H9 (cell line): ENCODE measurements around the gene CYP2U1. TPM values are rescaled to one million over a fixed set of nuclear protein-coding genes. Genes with fewer than 3 reads are reported as not detected.

ENCODE experiments used
- DNase-seq: peaks from one replicate; pipeline ENCODE4 v3.0.0-alpha.2; 2017
- H2AFZ ChIP-seq: one replicate; pipeline ENCODE4 v1.6.1; 2013; ENCODE audit warnings: mild to moderate bottlenecking, low read length, control low read depth, moderate library complexity
- H2AK5ac ChIP-seq: 2 replicates; pipeline ENCODE4 v1.6.1; 2013; ENCODE audit warnings: low read length, control low read depth, mixed read lengths; ENCODE audit not compliant: insufficient read length
- H2BK120ac ChIP-seq: one replicate; pipeline ENCODE4 v1.6.1; 2013; ENCODE audit warnings: low read depth, mild to moderate bottlenecking, low read length, control low read depth, inconsistent platforms; ENCODE audit not compliant: poor library complexity, severe bottlenecking
- H2BK12ac ChIP-seq: 2 replicates; pipeline ENCODE4 v1.6.1; 2013; ENCODE audit warnings: low read length, control low read depth, mixed read lengths, low read depth; ENCODE audit not compliant: insufficient read length
- H2BK15ac ChIP-seq: 2 replicates; pipeline ENCODE4 v1.6.1; 2013; ENCODE audit warnings: low read depth, low read length, control low read depth
- H2BK20ac ChIP-seq: one replicate; pipeline ENCODE4 v1.6.1; 2013; ENCODE audit warnings: low read depth, mild to moderate bottlenecking, low read length, control low read depth, inconsistent platforms; ENCODE audit not compliant: poor library complexity, severe bottlenecking
- H2BK5ac ChIP-seq: 2 replicates; pipeline ENCODE4 v1.6.1; 2013; ENCODE audit warnings: low read length, control low read depth, mixed read lengths; ENCODE audit not compliant: insufficient read length
- H3K14ac ChIP-seq: 2 replicates; pipeline ENCODE4 v1.6.1; 2013; ENCODE audit warnings: low read length, control low read depth; ENCODE audit not compliant: insufficient read depth
- H3K18ac ChIP-seq: 2 replicates; pipeline ENCODE4 v1.6.1; 2013; ENCODE audit warnings: low read depth, mild to moderate bottlenecking, mixed read lengths, low read length, control low read depth; ENCODE audit not compliant: insufficient read length
- H3K23ac ChIP-seq: 2 replicates; pipeline ENCODE4 v1.6.1; 2013; ENCODE audit warnings: low read length, control low read depth, mixed read lengths, low read depth; ENCODE audit not compliant: insufficient read length
- H3K23me2 ChIP-seq: 2 replicates; pipeline ENCODE4 v1.6.1; 2013; ENCODE audit warnings: low read depth, mild to moderate bottlenecking, mixed read lengths, low read length, control low read depth; ENCODE audit not compliant: insufficient read length, poor library complexity, severe bottlenecking
- H3K27ac ChIP-seq: 2 replicates; pipeline ENCODE4 v1.5.1; 2013; ENCODE audit warnings: low read length, control low read depth, mixed read lengths, low read depth; ENCODE audit not compliant: insufficient read length
- H3K27me3 ChIP-seq: 2 replicates; pipeline ENCODE4 v1.6.1; 2013; ENCODE audit warnings: low read length, control low read depth, inconsistent platforms; ENCODE audit not compliant: insufficient read depth
- H3K4ac ChIP-seq: 2 replicates; pipeline ENCODE4 v1.6.1; 2013; ENCODE audit warnings: low read depth, mild to moderate bottlenecking, control low read depth, inconsistent platforms, low read length, moderate library complexity
- H3K4me1 ChIP-seq: 2 replicates; pipeline ENCODE4 v1.6.1; 2013; ENCODE audit warnings: low read length, control low read depth, inconsistent platforms; ENCODE audit not compliant: insufficient read depth
- H3K4me2 ChIP-seq: 2 replicates; pipeline ENCODE4 v1.6.1; 2013; ENCODE audit warnings: low read length, control low read depth, mixed read lengths; ENCODE audit not compliant: insufficient read length, insufficient read depth
- H3K56ac ChIP-seq: 2 replicates; pipeline ENCODE4 v1.6.1; 2013; ENCODE audit warnings: low read depth, mild to moderate bottlenecking, mixed read lengths, low read length, control low read depth; ENCODE audit not compliant: insufficient read length
- H3K79me1 ChIP-seq: 2 replicates; pipeline ENCODE4 v1.6.1; 2013; ENCODE audit warnings: low read depth, mild to moderate bottlenecking, moderate library complexity, low read length, control low read depth, inconsistent platforms; ENCODE audit not compliant: insufficient read depth, poor library complexity, severe bottlenecking
- H3K79me2 ChIP-seq: 2 replicates; pipeline ENCODE4 v1.6.1; 2013; ENCODE audit warnings: low read length, control low read depth, inconsistent platforms; ENCODE audit not compliant: insufficient read depth
- H3K9ac ChIP-seq: 2 replicates; pipeline ENCODE4 v1.6.1; 2013; ENCODE audit warnings: low read length, control low read depth, mixed read lengths; ENCODE audit not compliant: insufficient read length; ENCODE audit errors: extremely low read depth
- H3K9me3 ChIP-seq: one replicate; pipeline ENCODE4 v1.6.1; 2013; ENCODE audit warnings: low read depth, low read length, inconsistent platforms; ENCODE audit not compliant: control insufficient read depth
- H3T11ph ChIP-seq: one replicate; pipeline ENCODE4 v1.6.1; 2013; ENCODE audit warnings: mild to moderate bottlenecking, low read length, control low read depth, inconsistent platforms
- H4K20me1 ChIP-seq: one replicate; pipeline ENCODE4 v1.6.1; 2013; ENCODE audit not compliant: control insufficient read depth, insufficient read length, insufficient read depth
- H4K5ac ChIP-seq: 2 replicates; pipeline ENCODE4 v1.6.1; 2013; ENCODE audit warnings: low read depth, mild to moderate bottlenecking, mixed read lengths, low read length, control low read depth; ENCODE audit not compliant: insufficient read length
- H4K8ac ChIP-seq: replicated peaks from 2 replicates; pipeline ENCODE4 v1.6.1; 2013; ENCODE audit warnings: low read length, control low read depth, mixed read lengths, low read depth; ENCODE audit not compliant: insufficient read length
- H4K91ac ChIP-seq: 2 replicates; pipeline ENCODE4 v1.6.1; 2013; ENCODE audit warnings: low read depth, mild to moderate bottlenecking, moderate library complexity, mixed read lengths, low read length, control low read depth; ENCODE audit not compliant: insufficient read length
- H3K27ac Mint-ChIP-seq, 3 experiments: 2 replicates in 2 of 3; 3 replicates in 1 of 3; pipeline ENCODE4 v1.8.0; 2020 to 2021; ENCODE audit warnings: mixed read lengths in 3 of 3, mild to moderate bottlenecking in 1 of 3, moderate library complexity in 1 of 3
- H3K27me3 Mint-ChIP-seq: 2 replicates; pipeline ENCODE4 v1.8.0; 2021; ENCODE audit warnings: low read depth, mild to moderate bottlenecking, moderate library complexity, mixed read lengths
- H3K36me3 Mint-ChIP-seq, 3 experiments: 2 replicates in 2 of 3; 3 replicates in 1 of 3; pipeline ENCODE4 v1.8.0; 2020 to 2021; ENCODE audit warnings: low read depth in 3 of 3, mixed read lengths in 3 of 3; ENCODE audit not compliant: insufficient read depth in 1 of 3
- H3K4me1 Mint-ChIP-seq, 2 experiments: 2 replicates each; pipeline ENCODE4 v1.8.0; 2020; ENCODE audit warnings: mixed read lengths in 2 of 2
- H3K4me3 Mint-ChIP-seq, 2 experiments: 2 replicates in 1 of 2; 3 replicates in 1 of 2; pipeline ENCODE4 v1.8.0; 2020 to 2021; ENCODE audit warnings: mild to moderate bottlenecking in 2 of 2, mixed read lengths in 2 of 2, moderate library complexity in 1 of 2
- H3K9me3 Mint-ChIP-seq, 2 experiments: 2 replicates in 1 of 2; 3 replicates in 1 of 2; pipeline ENCODE4 v1.8.0; 2020; ENCODE audit warnings: mild to moderate bottlenecking in 2 of 2, mixed read lengths in 2 of 2, moderate library complexity in 1 of 2
- WGBS: extraction: QIAGEN DNeasy Blood & Tissue Kit; methylation state at CpG from one replicate; pipeline ENCODE4 v1.1.7; 2013; ENCODE audit warnings: missing lambda C conversion rate, low lambda C conversion rate, mixed read lengths; ENCODE audit not compliant: insufficient read length; ENCODE audit errors: extremely low coverage; 5-methylcytosine and 5-hydroxymethylcytosine counted together
- total RNA-seq: library from RNA; stranded (reverse); gene quantifications from 2 replicates; pipeline ENCODE4 v1.2.1, GENCODE V29; 2021
- TF ChIP-seq, protein P1 (sequence below): fragments of 200-600 bp; sonication (generic); conservative IDR thresholded peaks from 3 replicates; pipeline ENCODE4 v1.8.0; 2021; ENCODE audit warnings: antibody characterized with exemption, mild to moderate bottlenecking

CYP2U1 gene
- total RNA-seq, 1 experiment from 2014 or later = 9.6 TPM

DNA sequence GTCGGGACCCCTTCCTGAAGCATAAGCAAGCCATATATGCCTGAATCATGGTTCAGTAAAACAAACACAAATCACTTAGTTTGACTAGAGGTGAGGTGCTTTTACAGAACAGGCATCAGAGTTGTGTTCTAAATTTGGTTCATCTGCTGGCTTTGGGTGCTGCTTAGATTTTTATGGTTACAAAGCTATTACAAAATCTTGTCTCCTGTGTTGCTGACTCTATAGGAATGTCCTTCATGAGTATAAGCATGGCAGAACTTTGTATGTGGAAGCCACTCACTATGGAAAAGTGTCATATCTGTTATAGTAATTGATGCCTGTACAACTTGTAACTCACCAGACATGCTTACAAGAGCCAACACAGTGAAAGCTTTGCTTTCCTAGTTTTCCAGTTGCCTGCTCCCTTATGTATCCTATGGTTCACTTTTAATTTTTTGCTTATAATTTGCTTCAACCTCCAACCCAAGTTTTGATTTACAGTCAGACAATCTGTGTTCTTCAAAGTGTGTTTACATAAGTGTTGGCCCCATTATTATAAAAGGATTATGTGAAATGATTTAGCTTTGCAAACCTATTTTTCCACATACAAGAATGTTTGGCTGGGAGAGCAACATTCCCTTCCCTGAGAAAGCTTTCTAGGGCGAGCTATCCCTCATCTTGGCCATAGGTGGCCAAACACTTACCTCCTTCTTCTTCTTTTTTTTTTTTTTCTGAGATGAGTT lies 30.0 kb upstream of the CYP2U1 start:
- H3K4me1 ChIP-seq = no peaks in the 10 kb centered on the region
- H4K5ac ChIP-seq = no peak overlapping the region
- H2BK15ac ChIP-seq = no peak overlapping the region
- H3K9ac ChIP-seq = no peak overlapping the region
- H3K9me3 ChIP-seq = no peaks in the 10 kb centered on the region
- TF ChIP-seq, protein P1, sequence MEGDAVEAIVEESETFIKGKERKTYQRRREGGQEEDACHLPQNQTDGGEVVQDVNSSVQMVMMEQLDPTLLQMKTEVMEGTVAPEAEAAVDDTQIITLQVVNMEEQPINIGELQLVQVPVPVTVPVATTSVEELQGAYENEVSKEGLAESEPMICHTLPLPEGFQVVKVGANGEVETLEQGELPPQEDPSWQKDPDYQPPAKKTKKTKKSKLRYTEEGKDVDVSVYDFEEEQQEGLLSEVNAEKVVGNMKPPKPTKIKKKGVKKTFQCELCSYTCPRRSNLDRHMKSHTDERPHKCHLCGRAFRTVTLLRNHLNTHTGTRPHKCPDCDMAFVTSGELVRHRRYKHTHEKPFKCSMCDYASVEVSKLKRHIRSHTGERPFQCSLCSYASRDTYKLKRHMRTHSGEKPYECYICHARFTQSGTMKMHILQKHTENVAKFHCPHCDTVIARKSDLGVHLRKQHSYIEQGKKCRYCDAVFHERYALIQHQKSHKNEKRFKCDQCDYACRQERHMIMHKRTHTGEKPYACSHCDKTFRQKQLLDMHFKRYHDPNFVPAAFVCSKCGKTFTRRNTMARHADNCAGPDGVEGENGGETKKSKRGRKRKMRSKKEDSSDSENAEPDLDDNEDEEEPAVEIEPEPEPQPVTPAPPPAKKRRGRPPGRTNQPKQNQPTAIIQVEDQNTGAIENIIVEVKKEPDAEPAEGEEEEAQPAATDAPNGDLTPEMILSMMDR = no peak
- H4K91ac ChIP-seq = no peak overlapping the region
- Mint-ChIP-seq H3K36me3 (peaks cover 15 to 29% (median 28%) of the 10 kb centered on the region in 3 experiments), H3K4me3 (no peak overlapping the region), H3K27me3 (no peaks in the 10 kb centered on the region), H3K27ac (no peak overlapping the region), H3K9me3 (peaks cover 9 to 14% of the 10 kb centered on the region in 2 experiments), H3K4me1 (peaks cover 12 to 18% of the 10 kb centered on the region in 2 experiments)
- no peaks in the 10 kb centered on the region for H4K20me1 ChIP-seq
- no peak overlapping the region for H2BK12ac ChIP-seq
- H2AK5ac ChIP-seq = no peak overlapping the region
- H2BK120ac ChIP-seq = no peak overlapping the region
- H3K23me2 ChIP-seq = no peaks in the 10 kb centered on the region
- H2AFZ ChIP-seq = no peak overlapping the region
- H3K23ac ChIP-seq = no peak overlapping the region
- no peak overlapping the region for H3K4me2 ChIP-seq
- no peak overlapping the region for H3K18ac ChIP-seq
- no peaks in the 10 kb centered on the region for H3K27me3 ChIP-seq
- no peak overlapping the region for H4K8ac ChIP-seq
- H3K79me2 ChIP-seq = no peaks in the 10 kb centered on the region
- no peak overlapping the region for H3T11ph ChIP-seq
- H3K4ac ChIP-seq = no peak overlapping the region
- H2BK5ac ChIP-seq = no peak overlapping the region
- H3K27ac ChIP-seq = no peak overlapping the region
- H2BK20ac ChIP-seq = no peak overlapping the region
- no CpG with 5 or more reads among the region's 2 CpGs for WGBS
- no peak for DNase-seq
- no peak overlapping the region for H3K56ac ChIP-seq
- no peaks in the 10 kb centered on the region for H3K79me1 ChIP-seq
- no peak overlapping the region for H3K14ac ChIP-seq
